ENCODE data around the gene CRNKL1.

DNA sequence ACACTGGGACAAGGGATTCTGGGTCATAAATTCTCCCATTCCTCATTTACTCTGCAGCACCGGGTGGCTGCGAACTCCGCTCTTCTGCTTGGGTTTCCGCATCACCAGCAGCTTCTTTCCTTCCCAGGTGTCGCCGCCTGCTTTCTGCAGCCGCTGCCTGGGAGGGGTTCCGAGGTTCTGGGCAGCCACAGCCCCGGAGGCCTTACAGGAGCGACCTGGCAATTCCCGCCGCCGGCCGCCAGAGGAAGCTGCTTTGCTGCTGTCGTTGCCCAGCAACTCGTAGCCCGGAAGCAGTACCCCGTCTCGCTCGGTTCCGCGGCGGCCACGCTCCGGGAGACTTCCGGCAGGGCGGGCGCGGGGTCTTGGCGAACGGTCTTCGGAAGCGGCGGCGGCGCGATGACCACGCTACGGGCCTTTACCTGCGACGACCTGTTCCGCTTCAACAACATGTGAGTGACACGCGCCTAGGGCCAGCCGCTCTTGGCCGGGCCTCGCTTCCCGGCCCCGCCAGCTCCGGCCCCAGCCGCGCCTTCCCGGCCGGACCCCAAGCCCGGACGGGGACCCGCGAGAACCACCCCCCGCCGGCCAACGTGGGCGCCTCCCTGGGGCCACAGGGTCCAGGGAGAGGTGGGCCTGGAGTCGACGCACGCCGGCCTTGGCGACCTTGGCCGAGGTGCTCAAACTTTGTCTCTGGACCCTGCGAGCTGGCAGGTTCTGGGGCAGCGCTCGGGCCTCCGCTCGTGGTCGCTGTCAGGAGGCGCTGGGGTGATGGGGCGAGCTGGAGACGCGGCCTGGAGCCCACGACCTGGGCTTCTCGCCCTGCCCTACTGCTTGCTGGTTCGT lies 35.0 kb downstream of the CRNKL1 start, which contains the start of gene NAA20:
- no peak for TF ChIP-seq EZH2 (IDR thresholded peaks at IDR 0.05; ENCODE audit: borderline replicate concordance, low read length)
- TF ChIP-seq, protein P1, sequence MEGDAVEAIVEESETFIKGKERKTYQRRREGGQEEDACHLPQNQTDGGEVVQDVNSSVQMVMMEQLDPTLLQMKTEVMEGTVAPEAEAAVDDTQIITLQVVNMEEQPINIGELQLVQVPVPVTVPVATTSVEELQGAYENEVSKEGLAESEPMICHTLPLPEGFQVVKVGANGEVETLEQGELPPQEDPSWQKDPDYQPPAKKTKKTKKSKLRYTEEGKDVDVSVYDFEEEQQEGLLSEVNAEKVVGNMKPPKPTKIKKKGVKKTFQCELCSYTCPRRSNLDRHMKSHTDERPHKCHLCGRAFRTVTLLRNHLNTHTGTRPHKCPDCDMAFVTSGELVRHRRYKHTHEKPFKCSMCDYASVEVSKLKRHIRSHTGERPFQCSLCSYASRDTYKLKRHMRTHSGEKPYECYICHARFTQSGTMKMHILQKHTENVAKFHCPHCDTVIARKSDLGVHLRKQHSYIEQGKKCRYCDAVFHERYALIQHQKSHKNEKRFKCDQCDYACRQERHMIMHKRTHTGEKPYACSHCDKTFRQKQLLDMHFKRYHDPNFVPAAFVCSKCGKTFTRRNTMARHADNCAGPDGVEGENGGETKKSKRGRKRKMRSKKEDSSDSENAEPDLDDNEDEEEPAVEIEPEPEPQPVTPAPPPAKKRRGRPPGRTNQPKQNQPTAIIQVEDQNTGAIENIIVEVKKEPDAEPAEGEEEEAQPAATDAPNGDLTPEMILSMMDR (conservative IDR thresholded peaks at IDR 0.05 in 1 of 2, IDR thresholded peaks at IDR 0.05 in 1 of 2; ENCODE audit: extremely low read depth in 1 of 2, insufficient read depth in 1 of 2, low read depth in 1 of 2, low read length in 2 of 2): peak; percentile 48 to 77
